Measurements from ENCODE around the gene SLMAP. TPM values are rescaled to one million over a fixed set of nuclear protein-coding genes. Genes with fewer than 3 reads are reported as not detected.

The SLMAP gene, protein sequence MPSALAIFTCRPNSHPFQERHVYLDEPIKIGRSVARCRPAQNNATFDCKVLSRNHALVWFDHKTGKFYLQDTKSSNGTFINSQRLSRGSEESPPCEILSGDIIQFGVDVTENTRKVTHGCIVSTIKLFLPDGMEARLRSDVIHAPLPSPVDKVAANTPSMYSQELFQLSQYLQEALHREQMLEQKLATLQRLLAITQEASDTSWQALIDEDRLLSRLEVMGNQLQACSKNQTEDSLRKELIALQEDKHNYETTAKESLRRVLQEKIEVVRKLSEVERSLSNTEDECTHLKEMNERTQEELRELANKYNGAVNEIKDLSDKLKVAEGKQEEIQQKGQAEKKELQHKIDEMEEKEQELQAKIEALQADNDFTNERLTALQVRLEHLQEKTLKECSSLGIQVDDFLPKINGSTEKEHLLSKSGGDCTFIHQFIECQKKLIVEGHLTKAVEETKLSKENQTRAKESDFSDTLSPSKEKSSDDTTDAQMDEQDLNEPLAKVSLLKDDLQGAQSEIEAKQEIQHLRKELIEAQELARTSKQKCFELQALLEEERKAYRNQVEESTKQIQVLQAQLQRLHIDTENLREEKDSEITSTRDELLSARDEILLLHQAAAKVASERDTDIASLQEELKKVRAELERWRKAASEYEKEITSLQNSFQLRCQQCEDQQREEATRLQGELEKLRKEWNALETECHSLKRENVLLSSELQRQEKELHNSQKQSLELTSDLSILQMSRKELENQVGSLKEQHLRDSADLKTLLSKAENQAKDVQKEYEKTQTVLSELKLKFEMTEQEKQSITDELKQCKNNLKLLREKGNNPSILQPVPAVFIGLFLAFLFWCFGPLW
- total RNA-seq (10 to 100 TPM; 54.6 to 77.1 (median 66.6) TPM), polyA plus RNA-seq (10 to 100 TPM; 20.2 to 30.8 TPM), total RNA-seq (99.6 reads per million, percentile 84 among the genes with 10 or more reads in this experiment)

DNA sequence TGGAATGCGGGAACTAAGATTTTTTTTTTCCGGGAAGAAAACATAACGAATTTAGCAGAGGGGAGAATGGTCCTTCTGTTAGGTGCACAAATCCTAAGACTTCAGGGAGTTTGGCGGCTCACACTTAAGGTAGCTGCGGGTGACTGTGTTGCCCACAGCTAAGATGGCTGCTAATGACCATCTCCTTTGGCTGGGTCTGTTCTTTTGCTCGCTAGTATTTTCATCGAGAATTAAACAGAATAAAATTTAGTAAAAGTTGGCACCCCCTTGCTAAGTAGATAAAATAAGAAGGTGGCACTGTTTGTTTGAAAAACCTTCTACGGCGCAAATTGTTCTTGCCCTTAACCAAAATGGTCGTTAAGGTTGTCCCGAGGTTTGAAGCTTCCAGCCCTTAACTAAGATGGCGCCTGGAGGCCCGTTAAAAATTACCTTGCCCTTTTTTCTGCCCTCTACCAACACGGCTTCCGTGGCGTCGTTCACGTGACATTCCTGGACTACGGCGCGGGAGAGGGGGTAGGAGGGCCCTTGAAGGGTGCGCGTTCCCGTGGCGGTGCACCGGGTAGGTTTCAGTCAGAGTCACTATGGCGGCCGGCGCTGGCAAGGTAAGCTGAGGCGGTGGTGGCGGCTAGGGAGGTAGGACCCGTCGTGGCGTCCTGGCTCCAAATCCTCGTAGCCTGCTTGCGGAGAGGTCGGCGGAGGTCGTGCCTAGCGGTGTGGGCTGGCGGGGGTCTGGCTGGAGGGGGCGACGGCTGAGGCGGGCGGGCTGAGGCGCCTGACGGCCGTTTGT, at the start of gene SLMAP:
Gene SLMAP (plus strand): TSS at position 569 of the 787 bp plus-strand sequence. CDS start 1,343 bp downstream, outside the sequence.
- intact Hi-C loops (cut with micrococcal nuclease), result loop anchor here (1.0 to 10.0 kb wide), 15 partner anchors 17 to 1074 kb away; partner anchors contain the start of genes APPL1 (in 2 of the 2), ARF4 (in 2 of the 2), HTD2 (in 2 of the 2) and PDE12 (in 2 of the 2)
- peaks cover 0 to 24% (median 5%) of the 10 kb centered on the region in 5 donors for H3K36me3 Mint-ChIP-seq
- no peaks in the 10 kb centered on the region for H3K9me3 Mint-ChIP-seq
- CTCF ChIA-PET, result interaction anchor here (1.2 kb wide), 2 partner anchors 90 to 158 kb away, joined by 3 read pairs; partner anchors contain the start of gene ARF4
- peak; percentile 84 to 97 (median 95) for DNase-seq
- H3K27ac ChIP-seq (ENCODE audit: low read depth, low read length), result peak within 1 kb of the TSS; percentile 84
- peak within 1 kb of the TSS; percentile 92 to 98 (median 97) for H3K4me3 Mint-ChIP-seq
- H3K36me3 ChIP-seq (ENCODE audit: control insufficient read depth in 2 of 3, insufficient read depth in 3 of 3, low read length in 3 of 3), result peaks cover 0 to 6% (median 0%) of the 10 kb centered on the region in 3 experiments
- H3K27me3 Mint-ChIP-seq, result peaks cover 0 to 8% (median 0%) of the 10 kb centered on the region in 5 donors
- H3K4me1 ChIP-seq (ENCODE audit: control insufficient read depth in 2 of 2, insufficient read depth in 2 of 2, low read length in 2 of 2), result peaks cover 23 to 29% of the 10 kb centered on the region in 2 donors
- POLR2A ChIA-PET, result interaction anchor here (0.6 to 1.8 kb wide), 15 partner anchors 10 to 1075 kb away, joined by 3 to 24 read pairs (median 4); partner anchors contain the start of genes ARF4, DENND6A, HTD2 and PDE12
- ATAC-seq, result peak; percentile 98
- H3K4me3 ChIP-seq (ENCODE audit: low read length), result peak within 1 kb of the TSS; percentile 80
- no peaks in the 10 kb centered on the region for H3K9me3 ChIP-seq (ENCODE audit: control insufficient read depth in 2 of 3, low read length in 3 of 3)
- no peaks in the 10 kb centered on the region for H3K27me3 ChIP-seq (ENCODE audit: control insufficient read depth in 2 of 2, insufficient read depth in 2 of 2, low read length in 2 of 2)
- peak within 1 kb of the TSS; percentile 88 to 96 (median 92) for H3K27ac Mint-ChIP-seq
- peaks cover 17 to 46% (median 41%) of the 10 kb centered on the region in 7 donors for H3K4me1 Mint-ChIP-seq

DNA sequence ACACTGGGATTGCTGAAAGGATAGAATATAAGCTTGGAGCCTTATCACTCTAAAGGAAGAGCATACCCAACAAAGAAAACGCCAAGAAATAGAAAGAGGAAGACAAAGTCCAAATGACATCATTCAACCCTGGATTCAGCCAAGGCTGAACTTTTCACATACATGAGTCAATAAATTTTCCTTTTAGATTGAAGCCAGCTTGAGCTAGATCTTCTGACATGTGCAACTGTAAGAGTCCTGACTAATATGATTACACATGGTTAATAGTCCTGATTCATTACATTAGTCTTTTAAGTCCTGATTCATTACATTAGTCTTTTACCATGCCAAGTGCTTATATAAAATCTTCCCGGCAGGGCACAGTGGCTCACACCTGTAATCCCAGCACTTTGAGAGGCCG, 49.6 kb upstream of the SLMAP start:
- CTCF ChIA-PET, result no interaction called here
- Mint-ChIP-seq H3K4me1 (peaks cover 0 to 11% (median 5%) of the 10 kb centered on the region in 7 donors), H3K27ac (no peak overlapping the region), H3K36me3 (peaks cover 0 to 3% (median 0%) of the 10 kb centered on the region in 5 donors), H3K9me3 (peaks cover 0 to 2% (median 0%) of the 10 kb centered on the region in 11 donors), H3K4me3 (no peak overlapping the region), H3K27me3 (peaks cover 0 to 18% (median 0%) of the 10 kb centered on the region in 5 donors)
- Histone ChIP-seq H3K4me3 (ENCODE audit: low read length) (no peak overlapping the region), H3K4me1 (ENCODE audit: control insufficient read depth in 2 of 2, insufficient read depth in 2 of 2, low read length in 2 of 2) (no peaks in the 10 kb centered on the region), H3K27me3 (ENCODE audit: control insufficient read depth in 2 of 2, insufficient read depth in 2 of 2, low read length in 2 of 2) (no peaks in the 10 kb centered on the region), H3K9me3 (ENCODE audit: control insufficient read depth in 2 of 3, low read length in 3 of 3) (no peaks in the 10 kb centered on the region), H3K27ac (ENCODE audit: low read depth, low read length) (no peak overlapping the region), H3K36me3 (ENCODE audit: control insufficient read depth in 2 of 3, insufficient read depth in 3 of 3, low read length in 3 of 3) (no peaks in the 10 kb centered on the region)
- intact Hi-C loops (cut with micrococcal nuclease), result no loop called here
- ATAC-seq (peak; percentile 71), DNase-seq (no peak)
- POLR2A ChIA-PET, result no interaction called here

DNA sequence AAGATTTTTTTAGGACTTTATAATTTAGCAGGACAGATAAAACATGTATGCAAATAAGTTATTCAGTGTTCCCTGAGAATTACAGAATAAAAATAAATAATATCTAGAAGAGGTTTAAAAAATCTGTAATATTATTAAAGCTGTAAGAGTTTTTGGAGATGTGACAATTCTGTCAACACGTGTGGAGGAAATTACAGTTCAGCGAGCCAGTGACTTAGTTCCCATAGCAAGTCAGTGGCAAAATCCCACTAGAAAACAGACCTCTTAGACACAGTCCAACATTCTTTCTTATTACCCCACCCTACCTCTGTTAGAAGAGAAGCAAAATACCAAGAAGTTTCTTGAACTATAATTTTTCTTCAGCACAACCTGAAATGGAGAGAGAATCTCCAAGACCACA, 47.1 kb upstream of the SLMAP start:
- H3K4me3 ChIP-seq (ENCODE audit: low read length), result no peak overlapping the region
- H3K27me3 Mint-ChIP-seq, result peaks cover 0 to 18% (median 0%) of the 10 kb centered on the region in 5 donors
- peaks cover 0 to 3% (median 0%) of the 10 kb centered on the region in 5 donors for H3K36me3 Mint-ChIP-seq
- DNase-seq (no peak), ATAC-seq (no peak)
- ChIA-PET POLR2A (no interaction called here), CTCF (interaction anchor here (0.6 kb wide), 2 partner anchors 30 to 45 kb away, joined by 3 to 5 read pairs; no protein-coding TSS in a partner anchor)
- H3K27ac ChIP-seq (ENCODE audit: low read depth, low read length), result no peak overlapping the region
- H3K27ac Mint-ChIP-seq, result no peak overlapping the region
- peaks cover 0 to 8% (median 5%) of the 10 kb centered on the region in 7 donors for H3K4me1 Mint-ChIP-seq
- H3K9me3 Mint-ChIP-seq, result no peaks in the 10 kb centered on the region
- no peak overlapping the region for H3K4me3 Mint-ChIP-seq
- H3K27me3 ChIP-seq (ENCODE audit: control insufficient read depth in 2 of 2, insufficient read depth in 2 of 2, low read length in 2 of 2), result no peaks in the 10 kb centered on the region
- intact Hi-C loops (cut with micrococcal nuclease), result no loop called here
- H3K4me1 ChIP-seq (ENCODE audit: control insufficient read depth in 2 of 2, insufficient read depth in 2 of 2, low read length in 2 of 2), result no peaks in the 10 kb centered on the region
- no peaks in the 10 kb centered on the region for H3K36me3 ChIP-seq (ENCODE audit: control insufficient read depth in 2 of 3, insufficient read depth in 3 of 3, low read length in 3 of 3)
- no peaks in the 10 kb centered on the region for H3K9me3 ChIP-seq (ENCODE audit: control insufficient read depth in 2 of 3, low read length in 3 of 3)

DNA sequence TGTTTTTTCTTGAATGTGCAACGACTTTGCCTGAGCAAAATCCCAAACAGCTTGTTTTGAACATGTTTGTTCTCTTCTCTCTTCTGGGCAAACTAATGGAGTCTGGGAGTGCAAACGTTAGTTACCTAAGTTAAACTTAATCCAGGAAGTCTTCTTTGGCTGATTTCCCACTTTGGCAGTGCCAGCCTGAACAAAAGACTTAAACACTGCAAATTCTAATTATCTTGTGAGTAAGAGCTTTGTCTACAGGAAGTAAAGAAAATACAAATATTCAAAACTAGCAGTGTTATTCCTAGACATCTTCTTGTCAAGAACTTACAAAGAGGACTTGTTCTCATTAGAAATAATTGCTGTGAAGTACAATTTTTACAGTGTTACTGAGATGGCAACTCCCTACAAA, 46.5 kb upstream of the SLMAP start:
- ATAC-seq (no peak), DNase-seq (no peak)
- CTCF ChIA-PET, result no interaction called here
- Mint-ChIP-seq H3K27ac (no peak overlapping the region), H3K4me3 (no peak overlapping the region), H3K36me3 (peaks cover 0 to 3% (median 0%) of the 10 kb centered on the region in 5 donors), H3K9me3 (no peaks in the 10 kb centered on the region), H3K4me1 (peaks cover 1 to 7% (median 5%) of the 10 kb centered on the region in 7 donors), H3K27me3 (peaks cover 0 to 18% (median 0%) of the 10 kb centered on the region in 5 donors)
- H3K27me3 ChIP-seq (ENCODE audit: control insufficient read depth in 2 of 2, insufficient read depth in 2 of 2, low read length in 2 of 2), result no peaks in the 10 kb centered on the region
- H3K4me3 ChIP-seq (ENCODE audit: low read length), result no peak overlapping the region
- H3K9me3 ChIP-seq (ENCODE audit: control insufficient read depth in 2 of 3, low read length in 3 of 3), result no peaks in the 10 kb centered on the region
- POLR2A ChIA-PET, result interaction anchor here (1.2 kb wide), 1 partner anchor 17 kb away, joined by 4 read pairs; the partner anchor contains the start of gene DENND6A
- H3K4me1 ChIP-seq (ENCODE audit: control insufficient read depth in 2 of 2, insufficient read depth in 2 of 2, low read length in 2 of 2), result no peaks in the 10 kb centered on the region
- H3K36me3 ChIP-seq (ENCODE audit: control insufficient read depth in 2 of 3, insufficient read depth in 3 of 3, low read length in 3 of 3), result no peaks in the 10 kb centered on the region
- intact Hi-C loops (cut with micrococcal nuclease), result no loop called here
- H3K27ac ChIP-seq (ENCODE audit: low read depth, low read length), result no peak overlapping the region

DNA sequence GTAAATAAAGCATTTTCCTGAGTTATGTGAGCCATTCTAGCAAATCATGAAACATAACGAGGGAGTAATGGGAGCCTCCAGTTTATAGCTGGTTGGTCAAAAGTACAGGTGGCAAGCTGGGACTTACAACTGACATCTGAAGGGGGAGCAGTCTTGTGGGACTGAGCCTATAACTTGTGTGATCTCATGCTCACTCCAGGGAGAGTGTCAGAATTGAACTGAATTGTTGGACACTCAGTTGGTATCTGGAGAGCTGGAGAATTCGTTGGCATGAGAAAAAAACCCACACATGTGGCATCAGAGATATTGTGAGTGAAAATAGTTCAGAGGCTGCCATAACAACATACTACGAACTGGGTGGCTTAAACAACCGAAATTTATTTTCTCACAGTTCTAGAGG, 40.4 kb upstream of the SLMAP start:
- Mint-ChIP-seq H3K4me1 (peaks cover 0 to 1% (median 0%) of the 10 kb centered on the region in 7 donors), H3K9me3 (no peaks in the 10 kb centered on the region), H3K27ac (no peak overlapping the region), H3K4me3 (no peak overlapping the region), H3K27me3 (peaks cover 0 to 3% (median 0%) of the 10 kb centered on the region in 5 donors), H3K36me3 (peaks cover 0 to under 1% (median 0%) of the 10 kb centered on the region in 5 donors)
- no peak overlapping the region for H3K4me3 ChIP-seq (ENCODE audit: low read length)
- ChIA-PET CTCF (no interaction called here), POLR2A (interaction anchor here (0.9 to 1.4 kb wide), 2 partner anchors 9 to 23 kb away, joined by 3 read pairs; partner anchors contain the start of gene DENND6A)
- H3K4me1 ChIP-seq (ENCODE audit: control insufficient read depth in 2 of 2, insufficient read depth in 2 of 2, low read length in 2 of 2), result no peaks in the 10 kb centered on the region
- no peak for ATAC-seq
- H3K36me3 ChIP-seq (ENCODE audit: control insufficient read depth in 2 of 3, insufficient read depth in 3 of 3, low read length in 3 of 3), result no peaks in the 10 kb centered on the region
- no peaks in the 10 kb centered on the region for H3K9me3 ChIP-seq (ENCODE audit: control insufficient read depth in 2 of 3, low read length in 3 of 3)
- no peaks in the 10 kb centered on the region for H3K27me3 ChIP-seq (ENCODE audit: control insufficient read depth in 2 of 2, insufficient read depth in 2 of 2, low read length in 2 of 2)
- H3K27ac ChIP-seq (ENCODE audit: low read depth, low read length), result no peak overlapping the region
- intact Hi-C loops (cut with micrococcal nuclease), result no loop called here
- DNase-seq, result no peak

All from naive thymus-derived CD4-positive, alpha-beta T cell (primary cell).